Ishikawa (cell line): ENCODE results near the gene BRD9.

Source experiments
- CEBPB ChIP-seq: IDR thresholded peaks from 2 replicates; pipeline ENCODE4 v1.6.1; 2012
- CREB1 ChIP-seq: IDR thresholded peaks from 2 replicates; pipeline ENCODE4 v1.6.1; 2012; ENCODE audit warnings: low read depth
- EGR1 ChIP-seq: IDR thresholded peaks from 2 replicates; pipeline ENCODE4 v1.6.1; 2012
- EP300 ChIP-seq: IDR thresholded peaks from 2 replicates; pipeline ENCODE4 v1.6.1; 2012; ENCODE audit warnings: borderline replicate concordance
- FOXM1 ChIP-seq: IDR thresholded peaks from 2 replicates; pipeline ENCODE4 v1.6.1; 2012; ENCODE audit warnings: low read depth, borderline replicate concordance
- MAX ChIP-seq: IDR thresholded peaks from 2 replicates; pipeline ENCODE4 v1.6.1; 2012
- NFIC ChIP-seq: IDR thresholded peaks from 2 replicates; pipeline ENCODE4 v1.6.1; 2012
- RAD21 ChIP-seq: IDR thresholded peaks from 2 replicates; pipeline ENCODE4 v1.6.1; 2012; ENCODE audit warnings: low read depth
- TAF1 ChIP-seq: IDR thresholded peaks from 2 replicates; pipeline ENCODE4 v1.6.1; 2012; ENCODE audit warnings: low read depth, mild to moderate bottlenecking
- TCF12 ChIP-seq: IDR thresholded peaks from 2 replicates; pipeline ENCODE4 v1.6.1; 2012; ENCODE audit warnings: low read depth
- TEAD4 ChIP-seq: IDR thresholded peaks from 2 replicates; pipeline ENCODE4 v1.6.1; 2012
- YY1 ChIP-seq: IDR thresholded peaks from 2 replicates; pipeline ENCODE4 v1.6.1; 2012; ENCODE audit warnings: low read depth
- ZBTB7A ChIP-seq: IDR thresholded peaks from 2 replicates; pipeline ENCODE4 v1.6.1; 2012; ENCODE audit warnings: low read depth
- TF ChIP-seq, protein P1 (sequence below): IDR thresholded peaks from 2 replicates; pipeline ENCODE4 v1.6.1; 2012; ENCODE audit warnings: low read depth, mild to moderate bottlenecking
- TF ChIP-seq, protein P2 (sequence below): IDR thresholded peaks from 2 replicates; pipeline ENCODE4 v1.6.1; 2012

BRD9 gene

GRCh38 chr5:903756-904096, 11.1 kb upstream of the BRD9 start:
- TF ChIP-seq TCF12, result no peak
- no peak for TF ChIP-seq YY1
- TF ChIP-seq TEAD4, result no peak
- TF ChIP-seq CREB1, result no peak
- TF ChIP-seq EP300, result no peak

DNA sequence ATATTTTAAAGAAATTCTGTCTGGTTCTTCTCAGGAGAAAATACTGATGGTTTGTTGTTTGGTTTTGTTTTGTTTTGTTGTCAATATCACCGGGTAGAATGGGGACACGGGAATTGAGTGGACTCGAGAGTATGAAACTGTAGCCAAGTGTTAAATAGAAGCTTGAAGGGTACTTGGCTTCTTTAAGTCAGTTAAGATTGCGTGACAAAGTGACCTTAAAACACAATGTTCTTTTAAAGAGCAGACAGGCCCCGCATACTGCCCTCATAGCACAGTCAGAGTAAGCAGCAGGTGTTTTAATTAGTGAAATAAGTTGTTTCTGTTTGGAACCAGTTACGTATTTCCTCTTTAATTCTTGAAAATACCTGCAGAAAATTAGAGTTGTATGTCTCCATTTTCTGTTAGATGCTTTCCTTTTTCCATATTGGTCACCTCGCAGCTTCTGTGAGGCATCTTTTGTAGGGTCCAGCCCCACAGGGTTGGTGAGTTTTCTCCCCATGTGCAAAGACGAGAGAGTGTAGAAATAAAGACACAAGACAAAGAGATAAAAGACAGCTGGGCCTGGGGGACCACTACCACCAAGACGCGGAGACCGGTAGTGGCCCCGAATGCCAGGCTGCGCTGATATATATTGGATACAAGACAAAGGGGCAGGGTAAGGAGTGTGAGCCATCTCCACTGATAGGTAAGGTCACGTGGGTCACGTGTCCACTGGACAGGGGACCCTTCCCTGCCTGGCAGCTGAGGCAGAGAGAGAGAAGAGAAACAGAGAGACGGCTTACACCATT, 9.7 kb upstream of the BRD9 start:
- TF ChIP-seq EP300, result no peak
- no peak for TF ChIP-seq RAD21
- TF ChIP-seq MAX, result no peak
- TF ChIP-seq TEAD4, result no peak
- no peak for TF ChIP-seq CREB1
- TF ChIP-seq TAF1, result no peak
- TF ChIP-seq EGR1, result no peak
- no peak for TF ChIP-seq CEBPB
- no peak for TF ChIP-seq ZBTB7A
- TF ChIP-seq TCF12, result no peak
- TF ChIP-seq FOXM1, result no peak
- no peak for TF ChIP-seq YY1

- TF ChIP-seq, protein P1, sequence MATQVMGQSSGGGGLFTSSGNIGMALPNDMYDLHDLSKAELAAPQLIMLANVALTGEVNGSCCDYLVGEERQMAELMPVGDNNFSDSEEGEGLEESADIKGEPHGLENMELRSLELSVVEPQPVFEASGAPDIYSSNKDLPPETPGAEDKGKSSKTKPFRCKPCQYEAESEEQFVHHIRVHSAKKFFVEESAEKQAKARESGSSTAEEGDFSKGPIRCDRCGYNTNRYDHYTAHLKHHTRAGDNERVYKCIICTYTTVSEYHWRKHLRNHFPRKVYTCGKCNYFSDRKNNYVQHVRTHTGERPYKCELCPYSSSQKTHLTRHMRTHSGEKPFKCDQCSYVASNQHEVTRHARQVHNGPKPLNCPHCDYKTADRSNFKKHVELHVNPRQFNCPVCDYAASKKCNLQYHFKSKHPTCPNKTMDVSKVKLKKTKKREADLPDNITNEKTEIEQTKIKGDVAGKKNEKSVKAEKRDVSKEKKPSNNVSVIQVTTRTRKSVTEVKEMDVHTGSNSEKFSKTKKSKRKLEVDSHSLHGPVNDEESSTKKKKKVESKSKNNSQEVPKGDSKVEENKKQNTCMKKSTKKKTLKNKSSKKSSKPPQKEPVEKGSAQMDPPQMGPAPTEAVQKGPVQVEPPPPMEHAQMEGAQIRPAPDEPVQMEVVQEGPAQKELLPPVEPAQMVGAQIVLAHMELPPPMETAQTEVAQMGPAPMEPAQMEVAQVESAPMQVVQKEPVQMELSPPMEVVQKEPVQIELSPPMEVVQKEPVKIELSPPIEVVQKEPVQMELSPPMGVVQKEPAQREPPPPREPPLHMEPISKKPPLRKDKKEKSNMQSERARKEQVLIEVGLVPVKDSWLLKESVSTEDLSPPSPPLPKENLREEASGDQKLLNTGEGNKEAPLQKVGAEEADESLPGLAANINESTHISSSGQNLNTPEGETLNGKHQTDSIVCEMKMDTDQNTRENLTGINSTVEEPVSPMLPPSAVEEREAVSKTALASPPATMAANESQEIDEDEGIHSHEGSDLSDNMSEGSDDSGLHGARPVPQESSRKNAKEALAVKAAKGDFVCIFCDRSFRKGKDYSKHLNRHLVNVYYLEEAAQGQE, result no peak
- no peak for TF ChIP-seq TAF1
- no peak for TF ChIP-seq EGR1
- TF ChIP-seq CEBPB, result no peak
- no peak for TF ChIP-seq ZBTB7A
- TF ChIP-seq TCF12, result no peak
- TF ChIP-seq RAD21, result no peak
- TF ChIP-seq MAX, result no peak
- no peak for TF ChIP-seq CREB1
- TF ChIP-seq, protein P2, sequence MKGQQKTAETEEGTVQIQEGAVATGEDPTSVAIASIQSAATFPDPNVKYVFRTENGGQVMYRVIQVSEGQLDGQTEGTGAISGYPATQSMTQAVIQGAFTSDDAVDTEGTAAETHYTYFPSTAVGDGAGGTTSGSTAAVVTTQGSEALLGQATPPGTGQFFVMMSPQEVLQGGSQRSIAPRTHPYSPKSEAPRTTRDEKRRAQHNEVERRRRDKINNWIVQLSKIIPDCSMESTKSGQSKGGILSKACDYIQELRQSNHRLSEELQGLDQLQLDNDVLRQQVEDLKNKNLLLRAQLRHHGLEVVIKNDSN, result no peak
- TF ChIP-seq YY1, result no peak
- no peak for TF ChIP-seq EP300
- no peak for TF ChIP-seq TEAD4
- no peak for TF ChIP-seq NFIC
- TF ChIP-seq FOXM1, result no peak
These were observed 8.2 kb upstream of the BRD9 start for GRCh38 chr5:900781-901180.

DNA sequence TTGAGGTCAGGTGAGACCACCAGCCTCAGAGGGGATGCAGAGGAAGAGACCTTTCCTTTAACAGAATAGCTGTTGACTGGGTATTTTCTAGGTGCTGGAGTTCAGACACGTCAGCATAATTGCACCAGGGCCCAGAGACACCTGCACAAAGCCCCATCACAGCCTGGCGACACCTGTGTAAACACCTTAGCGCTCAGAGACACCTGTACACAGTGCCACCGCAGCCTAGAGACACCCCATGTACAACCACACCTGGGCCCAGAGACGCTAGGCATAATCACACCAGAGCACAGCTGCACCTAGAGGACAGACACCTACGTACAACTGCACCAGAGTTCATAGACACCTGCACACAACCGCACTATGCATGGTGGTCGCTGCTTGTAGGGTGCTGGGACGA, 1.1 kb upstream of the BRD9 start:
- TF ChIP-seq TCF12, result no peak
- TF ChIP-seq FOXM1, result no peak
- TF ChIP-seq TAF1, result no peak
- no peak for TF ChIP-seq ZBTB7A
- TF ChIP-seq TEAD4, result no peak
- TF ChIP-seq, protein P1, result no peak
- TF ChIP-seq EGR1, result no peak

DNA sequence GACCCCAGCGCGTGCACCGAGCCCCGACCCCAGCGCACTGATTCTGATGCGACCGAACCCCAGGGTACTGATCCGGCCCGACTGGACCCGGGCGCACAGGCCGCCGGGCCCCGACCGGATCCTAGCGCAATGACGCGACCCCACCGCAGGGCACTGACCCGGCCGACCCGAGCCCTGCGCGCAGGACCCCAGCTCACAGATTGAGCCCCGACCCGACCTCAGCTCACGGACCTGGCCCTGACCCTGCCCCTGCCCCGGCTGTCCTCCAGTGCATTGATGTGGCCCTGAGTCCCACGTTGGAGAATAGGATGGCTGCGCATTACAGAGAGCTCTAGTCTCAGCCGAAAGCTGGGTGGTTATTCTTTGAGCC, 521 bp upstream of the BRD9 start:
- TF ChIP-seq TCF12 (no peak), ZBTB7A (peak; percentile 35; the same call in 1 of the 2 replicates)

- TF ChIP-seq FOXM1, result no peak
These were observed 686 bp downstream of the BRD9 start for GRCh38 chr5:891837-892393.

- TF ChIP-seq MAX (no peak), RAD21 (no peak), EP300 (no peak), ZBTB7A (no peak), TCF12 (no peak), TEAD4 (no peak), CEBPB (no peak), FOXM1 (no peak), EGR1 (no peak), YY1 (no peak), CREB1 (no peak)
- TF ChIP-seq, protein P1, result no peak
These were observed 1.3 kb downstream of the BRD9 start for GRCh38 chr5:891117-891836.
